Psoas muscle (tissue), 8 donors: ENCODE data around the gene SLC22A31. TPM values are rescaled to one million over a fixed set of nuclear protein-coding genes. Genes with fewer than 3 reads are reported as not detected.
"Not testable (repeated sequence)": the region's sequence is repeated elsewhere in the genome, so short reads cannot be mapped to it uniquely, and the experiment has no call there.

Source experiments
- ATAC-seq, 4 donors: fragments of 200-7000 bp; cut with Tn5 transposase; one replicate each; pipeline ENCODE4 v1.9.1; 2020; ENCODE audit warnings: moderate library complexity in 3 of 4, mild to moderate bottlenecking in 2 of 4
- DNase-seq, 2 donors: peaks; one replicate each; pipeline ENCODE4 v3.0.0-alpha.2; 2020
- H3K27ac ChIP-seq: fragments of 200-600 bp; one replicate; pipeline ENCODE4 v1.8.0; 2022
- H3K27me3 ChIP-seq, 3 donors: fragments of 200-600 bp in 1 of 3; one replicate each; pipeline versions ENCODE4 v1.6.1 to v1.8.0; 2013 to 2022; ENCODE audit warnings: low read length in 2 of 3, mild to moderate bottlenecking in 2 of 3, moderate library complexity in 1 of 3; ENCODE audit not compliant: insufficient read depth in 3 of 3
- H3K36me3 ChIP-seq, 2 donors: fragments of 200-600 bp in 1 of 2; one replicate each; pipeline versions ENCODE4 v1.6.1 to v1.8.0; 2013 to 2022; ENCODE audit warnings: low read depth in 1 of 2, mild to moderate bottlenecking in 1 of 2, moderate library complexity in 1 of 2; ENCODE audit not compliant: insufficient read depth in 1 of 2
- H3K4me1 ChIP-seq: fragments of 200-600 bp; one replicate; pipeline ENCODE4 v1.8.0; 2022
- H3K4me3 ChIP-seq: fragments of 200-600 bp; one replicate; pipeline ENCODE4 v1.8.0; 2022; ENCODE audit warnings: mild to moderate bottlenecking
- H3K9me3 ChIP-seq: fragments of 200-600 bp; one replicate; pipeline ENCODE4 v1.8.0; 2022
- CTCF ChIP-seq: fragments of 200-600 bp; IDR thresholded peaks from one replicate; pipeline ENCODE4 v1.8.0; 2022; ENCODE audit warnings: antibody characterized with exemption
- WGBS, 3 donors: extraction: QIAGEN DNeasy Blood & Tissue Kit; methylation state at CpG; one replicate each; pipeline versions ENCODE4 v1.1.6 to v1.1.7; 2013; 5-methylcytosine and 5-hydroxymethylcytosine counted together
- intact Hi-C, 2 donors: fragments of 100-400 bp; cut with DNase I; formaldehyde crosslinking; loops; one replicate each; pipeline versions ENCODE4 v1.11.0 to v1.14.2; 2022
- polyA plus RNA-seq, 3 donors: library from polyadenylated mRNA; stranded (reverse); fragments of 200-250 nt; gene quantifications; one replicate each; pipeline ENCODE4 v1.2.3, GENCODE V29; 2013
- total RNA-seq, 4 donors: library from RNA; stranded (reverse); fragmentation: NEBNext Ultra II Directional in 2 of 4; extraction: Animal tissue kit (Norgen Biotek cat#: 25700) in 2 of 4; gene quantifications; one replicate each; pipeline versions ENCODE4 v1.2.1 to v1.2.4, GENCODE V29; 2021 to 2023
- donor health status: healthy with polysubstance abuse.
- donor health status: DM: no; HTN: no; CAD: no; lungs with moderate emphysema.
- donor health status: Bipolar disorder and iron deficiency.
- donor health status: healthy.
- donor health status: DM: yes; HTN: yes; CAD: no.
- donor health status: DM: no; HTN: no; CAD: no.
- donor health status: DM: no; HTN: no; CAD: no.
- donor health status: DM: yes; HTN: yes; CAD: no.

Gene SLC22A31
- total and polyA plus RNA-seq, 7 donors = 0.03 TPM; not detected in 6

GRCh38 chr16:89191033-89191900, 9.1 kb downstream of the SLC22A31 start:
- no peaks in the 10 kb centered on the region for H3K27me3 ChIP-seq
- H3K9me3 ChIP-seq = no peaks in the 10 kb centered on the region
- no peak overlapping the region for H3K4me3 ChIP-seq
- ATAC-seq = peak in 1 of 4 donors; percentile 1
- no peak for TF ChIP-seq CTCF
- peaks cover 0 to 53% of the 10 kb centered on the region in 2 donors for H3K36me3 ChIP-seq
- H3K4me1 ChIP-seq = no peaks in the 10 kb centered on the region
- peak in 1 of 2 donors; percentile 44 for DNase-seq
- intact Hi-C loops = no loop called here
- no peak overlapping the region for H3K27ac ChIP-seq
- WGBS, 3 donors = 68 to 72% (median 72%) methylated on average over 31 to 44 of the region's 44 CpGs

- no peaks in the 10 kb centered on the region for H3K4me1 ChIP-seq
- no peak overlapping the region for H3K27ac ChIP-seq
- no peak for TF ChIP-seq CTCF
- no peaks in the 10 kb centered on the region for H3K9me3 ChIP-seq
- H3K36me3 ChIP-seq = peaks cover 0 to 58% of the 10 kb centered on the region in 2 donors
- H3K27me3 ChIP-seq = no peaks in the 10 kb centered on the region
- DNase-seq = peak in 1 of 2 donors; percentile 54
- WGBS, 3 donors = 64 to 72% (median 67%) methylated on average over 28 of the region's 28 CpGs
- intact Hi-C loops = no loop called here
- peak in 2 of 4 donors; percentile 7 to 8 for ATAC-seq
- H3K4me3 ChIP-seq = no peak overlapping the region
Measured at GRCh38 chr16:89190150-89190958, 10.0 kb downstream of the SLC22A31 start.

- TF ChIP-seq CTCF = no peak
- Histone ChIP-seq H3K4me3 (no peak overlapping the region), H3K4me1 (no peaks in the 10 kb centered on the region), H3K27me3 (no peaks in the 10 kb centered on the region), H3K9me3 (no peaks in the 10 kb centered on the region), H3K27ac (no peak overlapping the region), H3K36me3 (peaks cover 0 to 60% of the 10 kb centered on the region in 2 donors)
- WGBS, 3 donors = 72 to 76% (median 75%) methylated on average over 14 of the region's 14 CpGs
- ATAC-seq (no peak), DNase-seq (peak in 1 of 2 donors; percentile 41)
- intact Hi-C loops = no loop called here
Measured at GRCh38 chr16:89189358-89190025, 10.8 kb downstream of the SLC22A31 start.

- H3K36me3 ChIP-seq = peaks cover 0 to 60% of the 10 kb centered on the region in 2 donors
- DNase-seq, intact Hi-C loops, ATAC-seq, H3K9me3 ChIP-seq, H3K27ac ChIP-seq, H3K4me3 ChIP-seq, H3K27me3 ChIP-seq, H3K4me1 ChIP-seq: not testable (repeated sequence)
- WGBS, 3 donors = 87 to 95% (median 88%) methylated on average over 25 of the region's 25 CpGs
Measured at GRCh38 chr16:89188471-89189357, 11.6 kb downstream of the SLC22A31 start.
